ENCODE measurements around the gene ERC2. TPM values are rescaled to one million over a fixed set of nuclear protein-coding genes. Genes with fewer than 3 reads are reported as not detected.

ERC2 gene
- total RNA-seq, 1 experiment from 2014 or later: 0.26 TPM

DNA sequence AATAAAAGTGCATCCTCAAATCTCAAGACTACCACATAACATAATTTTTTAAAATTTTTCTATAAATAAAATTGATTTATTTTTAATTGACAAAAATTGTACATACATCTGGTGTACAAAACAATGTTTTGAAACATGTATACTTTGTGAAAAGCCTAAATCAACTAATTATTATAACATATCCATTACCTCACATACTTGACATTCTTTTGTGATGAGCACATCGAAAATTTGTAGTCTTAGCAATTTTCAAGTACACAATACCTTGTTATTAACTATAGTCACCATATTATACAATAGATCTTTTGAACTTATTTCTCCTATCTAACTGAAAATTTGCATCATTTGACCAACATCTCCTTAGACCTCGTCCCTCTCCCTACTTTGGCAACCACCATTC, 973.3 kb downstream of the ERC2 start:
- DNase-seq (ENCODE audit: low spot score): no peak

DNA sequence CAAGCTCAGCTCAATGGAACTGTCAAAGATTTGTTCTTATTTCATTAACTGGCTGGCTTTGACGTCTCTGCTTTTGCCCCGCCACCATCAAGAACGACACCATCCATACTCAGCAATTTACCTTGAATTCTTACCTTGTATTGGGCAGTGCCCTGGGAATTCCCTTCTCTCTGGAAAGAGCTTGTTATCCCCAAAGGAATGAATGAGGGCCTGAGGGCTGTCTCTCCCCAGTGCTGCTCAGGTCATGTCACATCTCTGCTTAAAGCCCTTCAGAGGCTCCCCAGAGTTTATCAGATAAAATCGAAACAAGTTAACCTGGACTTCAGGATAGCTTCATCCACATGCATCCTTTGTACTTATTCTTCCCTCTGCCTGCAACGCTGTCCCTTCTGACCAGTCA, 975.3 kb downstream of the ERC2 start:
- no peak for DNase-seq (ENCODE audit: low spot score)

DNA sequence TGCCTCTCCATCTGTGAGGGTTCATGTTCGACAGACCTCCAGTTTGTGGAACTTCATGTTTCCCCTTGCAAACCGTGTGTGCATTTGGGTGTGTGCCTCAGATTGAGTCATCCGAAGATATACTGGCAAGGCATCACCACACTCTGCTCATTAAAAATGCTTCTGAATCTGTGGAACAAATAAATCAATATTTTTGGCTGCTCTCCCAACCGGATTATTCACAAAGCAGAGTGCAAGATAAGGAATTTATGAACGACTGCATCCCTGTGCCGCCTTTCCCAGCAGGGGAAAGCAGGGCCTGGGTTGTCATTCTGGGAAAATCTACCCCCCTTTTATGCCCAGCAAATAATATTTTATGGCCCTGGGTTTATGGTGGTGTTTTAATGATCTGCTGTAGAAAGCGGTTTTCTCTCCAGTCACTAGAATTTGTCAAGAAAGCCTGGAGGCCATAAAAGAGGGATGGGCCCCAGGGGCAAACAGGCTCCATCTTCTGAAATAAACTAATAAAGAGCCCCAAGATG, 976.9 kb downstream of the ERC2 start:
- DNase-seq (ENCODE audit: low spot score): peak; percentile 92

- DNase-seq (ENCODE audit: low spot score): no peak
Observed at GRCh38 chr3:55490276-55490913, 977.9 kb downstream of the ERC2 start.

DNA sequence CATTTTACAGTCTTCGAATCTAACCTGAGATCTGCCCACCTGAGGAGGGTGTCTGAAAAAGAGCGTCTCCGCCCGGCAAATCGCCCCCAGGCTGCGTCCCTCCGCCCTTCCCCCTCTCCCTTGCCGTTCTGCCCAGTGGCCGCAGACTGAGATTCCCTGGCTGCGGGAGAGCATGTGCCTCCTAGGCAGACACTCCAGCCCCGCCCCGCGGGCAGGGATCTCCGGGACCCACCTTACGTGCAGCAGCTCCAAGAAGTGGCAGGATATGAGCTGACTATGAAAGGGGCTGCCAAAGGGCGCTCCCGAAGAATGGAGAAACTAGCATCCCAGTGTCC, 978.5 kb downstream of the ERC2 start:
- peak; percentile 35 for DNase-seq (ENCODE audit: low spot score)

DNA sequence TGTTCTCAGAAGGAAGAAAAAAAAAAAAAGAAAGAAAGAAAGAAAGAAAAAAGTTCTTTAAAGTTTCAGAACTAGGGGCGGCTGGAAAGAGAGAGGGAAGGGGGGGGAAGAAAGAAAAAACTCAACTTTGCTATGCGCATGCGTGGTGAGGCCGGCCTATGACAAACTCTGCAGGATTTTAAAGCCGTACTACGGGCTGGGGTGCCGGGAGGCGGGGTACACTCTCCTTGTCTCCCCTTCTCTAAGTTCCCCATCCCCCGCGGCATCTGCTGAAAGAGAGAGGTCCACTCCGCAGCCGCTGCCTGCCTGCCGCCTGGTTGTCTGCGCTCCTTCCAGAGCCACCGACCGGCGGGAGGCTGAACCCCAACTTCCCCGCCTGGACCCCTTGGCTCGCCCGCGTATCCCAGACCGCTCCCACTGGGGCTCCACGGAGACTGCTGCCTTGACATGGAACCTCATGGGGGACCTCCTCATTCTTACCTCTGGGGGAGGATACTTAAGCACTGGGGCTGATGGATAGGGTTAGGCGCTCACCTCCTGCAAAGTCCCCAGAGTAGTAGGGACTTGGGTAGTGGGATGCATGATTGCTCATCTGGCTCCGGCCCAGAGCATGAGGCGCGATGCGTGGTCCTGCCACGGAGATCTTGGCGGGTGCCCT, 979.7 kb downstream of the ERC2 start:
- DNase-seq (ENCODE audit: low spot score): peak; percentile 66

DNA sequence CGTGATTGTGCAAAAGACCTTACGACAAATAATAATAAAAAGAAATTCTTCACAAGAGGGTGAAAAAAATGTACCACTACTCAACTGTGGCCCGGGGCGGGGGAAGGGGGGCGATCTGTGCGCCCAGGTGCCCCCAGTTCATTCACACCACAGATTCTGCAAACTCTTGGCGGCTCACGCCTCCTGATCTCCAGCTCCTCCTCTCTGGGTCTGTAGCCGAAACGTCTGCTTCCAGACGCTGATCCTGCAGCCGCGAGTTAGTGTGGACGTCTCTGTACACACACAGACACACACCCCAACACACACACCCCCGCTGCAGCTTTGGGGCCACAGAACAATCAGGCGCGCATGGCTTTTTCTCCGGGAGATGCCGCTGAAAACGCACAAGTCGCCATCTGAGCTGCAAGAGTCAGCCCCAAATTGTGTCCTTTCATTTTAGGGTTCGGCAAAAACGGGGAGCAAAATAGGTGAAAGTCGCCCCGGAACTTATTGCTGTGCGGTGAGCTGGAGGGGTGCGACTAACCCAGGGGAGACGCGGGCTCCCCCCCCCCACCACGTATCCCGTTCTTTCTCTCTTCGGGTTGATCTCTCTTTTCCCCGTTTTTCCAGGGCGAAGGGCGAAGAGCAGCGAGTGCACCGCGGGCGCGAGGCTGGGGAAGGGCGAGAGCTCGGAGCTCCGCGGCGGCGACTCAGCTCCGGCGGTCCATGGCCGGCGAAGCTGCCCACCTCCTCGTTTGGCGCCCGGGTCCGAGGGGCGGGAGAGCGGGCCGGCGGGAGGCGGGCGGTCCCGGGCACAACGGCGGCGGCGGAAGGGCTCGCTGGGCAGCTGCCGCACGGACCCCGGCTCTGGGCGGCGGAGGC, 980.7 kb downstream of the ERC2 start:
- DNase-seq (ENCODE audit: low spot score): peak; percentile 35

GRCh38 chr3:55486857-55487380, 981.3 kb downstream of the ERC2 start, which contains the start of gene WNT5A:
TSS of gene WNT5A (minus strand) at chr3:55487306. CDS start at chr3:55486985, 321 bp downstream.
- DNase-seq (ENCODE audit: low spot score): no peak

- DNase-seq (ENCODE audit: low spot score): peak; percentile 26
Observed at GRCh38 chr3:55486101-55486856, 982.0 kb downstream of the ERC2 start.

DNA sequence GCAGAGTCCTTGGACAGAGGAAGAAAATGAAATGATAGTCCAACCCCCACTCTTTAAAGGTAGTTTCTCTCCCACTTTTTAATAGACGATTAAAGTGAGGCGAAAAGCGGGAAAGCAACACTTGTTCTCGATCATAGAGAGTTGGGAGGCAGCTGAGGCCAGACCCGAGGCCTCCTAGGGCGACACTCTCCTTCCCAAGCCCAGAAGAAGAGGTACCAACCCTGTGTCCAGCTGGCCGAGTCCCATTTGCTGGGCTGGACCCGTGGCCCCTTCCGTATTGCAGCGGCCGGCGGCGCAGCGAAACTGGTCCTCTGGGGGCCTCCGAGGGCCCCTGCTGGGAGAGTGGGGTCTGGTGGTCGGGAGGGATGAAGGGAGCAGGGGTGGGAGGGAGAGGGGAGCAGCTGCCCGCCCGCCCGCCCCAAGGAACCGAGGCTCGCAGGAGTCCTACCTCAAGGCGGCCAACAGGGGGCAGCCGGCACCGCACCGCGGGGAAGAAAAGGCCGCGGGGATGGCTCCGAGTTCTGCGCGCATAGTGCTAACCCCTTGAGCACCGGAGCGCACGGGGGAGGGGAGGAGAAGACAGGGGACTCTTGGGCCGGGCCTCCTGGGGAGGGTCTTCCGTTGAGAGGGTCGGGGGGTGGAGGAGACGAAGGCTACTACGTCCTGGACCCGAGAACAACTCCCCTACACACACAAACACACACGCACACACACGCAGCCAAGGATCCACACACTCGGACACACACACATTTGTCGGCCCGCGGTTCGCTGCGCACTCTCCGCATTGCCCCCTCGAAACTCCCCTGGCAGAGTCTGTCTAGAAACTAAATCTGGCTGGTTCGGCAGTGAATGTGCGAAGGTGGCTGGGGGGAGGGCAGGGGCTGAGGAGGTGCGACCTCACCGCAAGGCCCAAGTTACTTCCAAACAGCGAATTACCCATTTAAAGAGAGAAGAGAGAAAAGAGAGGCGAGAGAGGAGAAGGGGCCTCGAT, 983.2 kb downstream of the ERC2 start:
- DNase-seq (ENCODE audit: low spot score): peak; percentile 72

- DNase-seq (ENCODE audit: low spot score): no peak
Observed at GRCh38 chr3:55484191-55484689, 984.0 kb downstream of the ERC2 start.

DNA sequence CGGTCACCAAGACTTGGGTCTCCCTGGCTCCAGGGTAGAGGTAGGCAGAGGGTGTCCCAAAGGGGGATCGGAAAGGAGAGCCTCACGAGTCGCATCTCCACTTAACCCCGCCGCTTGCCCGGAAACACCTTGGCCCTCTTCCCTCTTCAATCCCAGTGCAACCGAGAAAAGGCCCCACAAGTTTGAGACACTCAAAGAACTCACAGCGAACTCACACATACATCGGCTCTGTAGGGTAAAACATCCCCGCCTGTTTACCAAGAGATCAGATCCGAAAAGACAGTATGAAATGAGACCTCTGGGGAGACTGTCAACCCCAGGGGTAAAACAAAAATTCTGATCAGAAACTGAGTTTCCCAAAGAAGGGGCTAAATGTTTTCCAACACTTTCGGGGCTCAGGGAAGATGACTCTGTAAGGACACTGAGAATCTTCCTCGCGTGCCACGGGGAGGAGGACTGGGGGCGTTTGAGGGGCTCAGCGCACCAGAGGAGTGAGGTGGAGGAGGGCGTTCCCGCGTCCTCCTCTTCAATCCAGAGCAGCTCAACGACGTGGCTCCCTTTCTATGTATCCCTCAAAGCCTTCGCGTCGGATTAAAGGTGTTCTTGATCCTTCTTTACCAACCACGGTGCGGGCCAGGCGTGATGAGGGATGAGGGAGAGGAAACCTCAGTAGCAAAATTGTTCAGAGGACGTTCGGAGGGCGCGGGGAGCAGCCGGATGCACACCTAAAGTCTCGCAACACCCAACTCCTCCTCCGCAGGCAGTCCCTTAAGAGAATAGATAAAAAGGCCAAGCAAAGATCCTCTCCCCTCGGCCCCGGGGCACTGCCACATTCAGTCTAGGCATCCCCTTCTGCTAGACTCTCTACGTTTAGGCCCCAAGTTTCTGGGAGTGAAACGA, 984.8 kb downstream of the ERC2 start:
- DNase-seq (ENCODE audit: low spot score): no peak

DNA sequence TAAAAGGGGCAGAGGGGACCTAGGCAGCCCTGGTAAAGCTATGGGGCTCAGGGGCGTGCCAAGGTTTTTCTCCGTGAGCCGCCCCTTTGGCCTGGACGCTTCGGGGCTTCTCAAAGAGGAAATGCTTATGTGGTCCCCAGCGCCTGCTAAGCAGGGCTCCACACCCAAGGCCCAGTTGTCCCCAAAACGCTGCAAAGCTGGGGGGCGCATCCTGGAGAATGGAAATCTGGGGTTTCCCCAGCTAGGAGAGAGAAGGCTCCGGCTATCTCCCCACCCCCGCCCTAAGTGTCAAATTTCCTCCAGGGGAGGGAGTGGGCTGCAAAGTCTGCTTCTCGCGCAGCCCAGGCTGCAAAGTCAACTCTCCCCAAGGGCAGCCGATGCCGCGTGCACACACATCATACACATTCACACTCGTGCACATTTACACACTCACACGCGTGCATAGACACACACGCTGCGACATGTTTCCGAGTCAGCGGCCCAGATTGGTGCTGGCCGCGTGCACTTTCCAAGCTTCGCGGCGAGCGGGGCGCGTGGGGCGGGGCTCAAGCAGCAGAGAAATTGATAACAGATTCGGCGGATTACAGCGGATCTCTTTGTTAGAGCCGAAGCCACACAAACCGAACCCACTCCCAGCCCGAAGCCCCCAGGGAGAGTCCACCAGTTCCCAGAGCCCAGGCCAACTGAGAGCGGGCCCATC, 985.6 kb downstream of the ERC2 start:
- no peak for DNase-seq (ENCODE audit: low spot score)

DNA sequence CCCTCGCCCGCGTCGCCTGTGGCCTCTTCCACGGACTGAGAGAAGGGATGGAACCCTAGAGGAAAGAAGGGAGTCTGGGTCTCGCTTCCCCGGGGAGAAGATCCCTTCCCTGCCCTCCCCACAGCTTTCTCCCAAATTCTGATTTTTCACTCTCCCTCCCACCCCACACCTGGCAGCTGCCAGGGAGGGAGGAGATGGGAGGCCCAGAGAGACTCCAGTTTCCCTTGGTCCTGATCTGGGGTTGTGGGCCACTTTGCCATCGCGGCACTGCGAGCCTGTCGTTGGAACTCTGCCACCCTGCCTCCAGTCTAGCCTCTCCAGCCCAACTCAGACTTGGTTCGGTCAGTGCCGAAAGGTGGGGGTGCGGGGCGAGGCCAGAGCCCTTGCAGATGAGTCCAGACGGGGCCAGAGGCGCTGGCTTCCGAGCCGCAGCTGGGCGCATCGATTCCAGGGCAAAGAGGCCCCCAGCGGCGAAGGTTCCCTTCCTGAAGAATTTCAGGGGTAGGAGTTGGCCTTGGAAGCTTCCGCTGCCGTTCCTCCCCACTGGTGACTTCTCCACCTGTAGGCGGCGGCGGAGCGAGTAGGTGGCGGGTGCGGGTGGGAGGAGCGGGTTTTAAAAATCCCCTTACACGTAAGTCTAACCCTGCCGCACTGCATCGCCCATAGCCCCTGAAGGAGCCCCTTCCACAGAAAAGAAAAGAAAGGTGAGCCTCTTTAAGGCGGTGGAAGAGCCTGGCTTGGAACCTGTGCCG, 986.3 kb downstream of the ERC2 start:
- DNase-seq (ENCODE audit: low spot score): no peak

- DNase-seq (ENCODE audit: low spot score): no peak
Observed at GRCh38 chr3:55480911-55481743, 987.1 kb downstream of the ERC2 start.

Measured in A172 (cell line).